DND-41 (cell line): ENCODE data around the gene EPB41L3.

Experiments used
- ATAC-seq: fragments of 200-7000 bp; cut with Tn5 transposase; 3 replicates; pipeline ENCODE4 v1.9.1; 2021; ENCODE audit warnings: low read depth; ENCODE audit not compliant: insufficient read depth
- DNase-seq: peaks from one replicate; pipeline ENCODE4 v3.0.0-alpha.2; 2020
- H2AFZ ChIP-seq: 2 replicates; pipeline ENCODE4 v1.6.0; 2012; ENCODE audit warnings: low read depth, low read length
- H3K27ac ChIP-seq: 2 replicates; pipeline ENCODE4 v1.5.1; 2012; ENCODE audit warnings: low read length, inconsistent platforms
- H3K27me3 ChIP-seq: fragments of 200-600 bp; sonication (generic); 2 replicates; pipeline ENCODE4 v1.6.0; 2012; ENCODE audit warnings: low read length, mild to moderate bottlenecking, inconsistent platforms; ENCODE audit not compliant: insufficient read depth, poor library complexity
- H3K36me3 ChIP-seq: 2 replicates; pipeline ENCODE4 v1.5.1; 2012; ENCODE audit warnings: low read length, inconsistent platforms; ENCODE audit not compliant: insufficient read depth
- H3K4me1 ChIP-seq: 2 replicates; pipeline ENCODE4 v1.5.1; 2012; ENCODE audit warnings: mild to moderate bottlenecking, low read length; ENCODE audit not compliant: insufficient read depth
- H3K4me2 ChIP-seq: 2 replicates; pipeline ENCODE4 v1.6.0; 2012; ENCODE audit warnings: mild to moderate bottlenecking, moderate library complexity, low read length, inconsistent platforms; ENCODE audit not compliant: insufficient read depth
- H3K4me3 ChIP-seq, 2 experiments: fragments of 200-600 bp in 1 of 2; shearing (Covaris generic) in 1 of 2; 2 replicates each; pipeline ENCODE4 v1.5.1; 2012 to 2016; ENCODE audit warnings: inconsistent platforms in 2 of 2, low read length in 2 of 2, mild to moderate bottlenecking in 2 of 2, low read depth in 1 of 2, moderate library complexity in 1 of 2
- H3K79me2 ChIP-seq: 2 replicates; pipeline ENCODE4 v1.6.0; 2012; ENCODE audit warnings: low read length, inconsistent platforms; ENCODE audit not compliant: insufficient read depth
- H3K9ac ChIP-seq: 2 replicates; pipeline ENCODE4 v1.6.0; 2012; ENCODE audit warnings: low read depth, mild to moderate bottlenecking, inconsistent platforms, low read length, moderate library complexity
- H3K9me3 ChIP-seq: 2 replicates; pipeline ENCODE4 v1.5.1; 2012; ENCODE audit warnings: low read length, moderate library complexity, mild to moderate bottlenecking, inconsistent platforms; ENCODE audit not compliant: insufficient read depth, severe bottlenecking
- H4K20me1 ChIP-seq: 2 replicates; pipeline ENCODE4 v1.6.0; 2012; ENCODE audit warnings: low read length; ENCODE audit not compliant: insufficient read depth
- CTCF ChIP-seq: IDR thresholded peaks from 2 replicates; pipeline ENCODE4 v1.5.1; 2012; ENCODE audit warnings: borderline replicate concordance, low read length, moderate library complexity, mild to moderate bottlenecking; ENCODE audit not compliant: poor library complexity, severe bottlenecking; ENCODE audit errors: extremely low read depth
- EZH2 ChIP-seq: IDR thresholded peaks from 3 replicates; pipeline ENCODE4 v1.6.1; 2012; ENCODE audit warnings: borderline replicate concordance, low read depth, mild to moderate bottlenecking, moderate library complexity, low read length, inconsistent platforms; ENCODE audit not compliant: severe bottlenecking

The EPB41L3 gene

GRCh38 chr18:5369513-5369912 is 174.3 kb downstream of the EPB41L3 start:
- H3K9ac ChIP-seq, result no peak overlapping the region
- no peak for TF ChIP-seq CTCF
- TF ChIP-seq EZH2, result no peak
- H3K79me2 ChIP-seq, result no peaks in the 10 kb centered on the region
- no peaks in the 10 kb centered on the region for H4K20me1 ChIP-seq
- ATAC-seq, result no peak
- no peak overlapping the region for H3K4me3 ChIP-seq
- no peak for DNase-seq
- H3K4me2 ChIP-seq, result no peak overlapping the region
- no peaks in the 10 kb centered on the region for H3K9me3 ChIP-seq
- H2AFZ ChIP-seq, result no peak overlapping the region
- H3K27ac ChIP-seq, result no peak overlapping the region
- H3K4me1 ChIP-seq, result no peaks in the 10 kb centered on the region
- H3K27me3 ChIP-seq, result no peaks in the 10 kb centered on the region
- H3K36me3 ChIP-seq, result no peaks in the 10 kb centered on the region

- H2AFZ ChIP-seq, result no peak overlapping the region
- H3K9me3 ChIP-seq, result no peaks in the 10 kb centered on the region
- H3K27me3 ChIP-seq, result no peaks in the 10 kb centered on the region
- no peaks in the 10 kb centered on the region for H3K36me3 ChIP-seq
- H3K4me3 ChIP-seq, result no peak overlapping the region
- TF ChIP-seq CTCF, result no peak
- no peak for TF ChIP-seq EZH2
- no peaks in the 10 kb centered on the region for H3K79me2 ChIP-seq
- H3K4me2 ChIP-seq, result no peak overlapping the region
- DNase-seq (no peak), ATAC-seq (no peak)
- no peaks in the 10 kb centered on the region for H4K20me1 ChIP-seq
- H3K4me1 ChIP-seq, result no peaks in the 10 kb centered on the region
- H3K27ac ChIP-seq, result no peak overlapping the region
- no peak overlapping the region for H3K9ac ChIP-seq
These were observed 178.4 kb downstream of the EPB41L3 start for GRCh38 chr18:5365443-5365842.

- no peak for DNase-seq
- no peak overlapping the region for H3K27ac ChIP-seq
These were observed 193.2 kb downstream of the EPB41L3 start for GRCh38 chr18:5350636-5351035.

More at GRCh38 chr18:5350636-5351035, 193.2 kb downstream of the EPB41L3 start:
- ATAC-seq, result no peak
- H3K9me3 ChIP-seq, result no peaks in the 10 kb centered on the region
- H3K4me2 ChIP-seq, result no peak overlapping the region
- H3K4me1 ChIP-seq, result no peaks in the 10 kb centered on the region
- H3K9ac ChIP-seq, result no peak overlapping the region
- no peak for TF ChIP-seq CTCF
- TF ChIP-seq EZH2, result no peak
- H3K36me3 ChIP-seq, result no peaks in the 10 kb centered on the region
- H3K79me2 ChIP-seq, result no peaks in the 10 kb centered on the region
- no peak overlapping the region for H2AFZ ChIP-seq
- no peaks in the 10 kb centered on the region for H4K20me1 ChIP-seq
- no peaks in the 10 kb centered on the region for H3K27me3 ChIP-seq
- H3K4me3 ChIP-seq, result no peak overlapping the region
